ENCODE results near the gene ATF6B. TPM values are rescaled to one million over a fixed set of nuclear protein-coding genes. Genes with fewer than 3 reads are reported as not detected.

Gene ATF6B
- total and polyA plus RNA-seq, 2 experiments from 2014 or later = 33.3 to 54.1 TPM

DNA sequence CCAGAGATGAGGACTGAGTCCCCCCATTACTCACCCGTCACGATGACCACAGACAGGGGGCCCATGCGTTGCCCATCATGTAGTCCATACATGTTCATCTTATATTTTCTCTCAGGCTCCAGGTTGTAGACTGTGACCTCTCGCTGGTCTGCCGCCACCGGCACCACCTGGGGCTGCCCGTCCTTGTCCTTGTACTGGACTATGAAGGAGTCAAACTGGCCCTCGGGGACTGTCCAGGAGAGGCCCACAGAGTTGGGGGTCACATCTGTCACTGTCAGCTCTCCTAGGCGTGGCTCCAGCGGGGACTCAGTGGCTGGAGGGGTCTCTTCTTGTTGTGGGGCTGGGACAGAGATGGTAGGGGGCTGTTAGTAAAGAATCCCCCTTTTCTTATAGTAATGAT lies 54.4 kb downstream of the ATF6B start:
- Histone ChIP-seq H3K9ac (no peak overlapping the region), H3K4me3 (no peak overlapping the region), H3K27me3 (replicated peaks; ENCODE audit: insufficient read depth) (no peaks in the 10 kb centered on the region), H2AFZ (no peak overlapping the region), H3K9me3 (ENCODE audit: low read depth) (no peaks in the 10 kb centered on the region), H4K20me1 (ENCODE audit: insufficient read depth) (no peaks in the 10 kb centered on the region), H3K4me1 (ENCODE audit: insufficient read depth) (peaks cover 18% of the 10 kb centered on the region), H3K9me2 (ENCODE audit: insufficient read depth) (no peaks in the 10 kb centered on the region), H3F3A (ENCODE audit: insufficient read depth) (peaks cover 20% of the 10 kb centered on the region), H3K36me3 (ENCODE audit: low read depth) (no peaks in the 10 kb centered on the region), H3K79me2 (ENCODE audit: insufficient read depth) (no peaks in the 10 kb centered on the region), H3K27ac (no peak overlapping the region), H3K4me2 (ENCODE audit: unreplicated experiment) (no peak overlapping the region)
- in situ Hi-C loops (cut with MboI) = no loop called here
- TF ChIP-seq EZH2phosphoT487 (IDR thresholded peaks at IDR 0.05; ENCODE audit: insufficient read depth, low read depth) = no peak
- TF ChIP-seq EZH2 (IDR thresholded peaks at IDR 0.05; ENCODE audit: insufficient read depth, poor library complexity, severe bottlenecking) = no peak
- DNase-seq = no peak
- 94% methylated on average over 10 of the region's 10 CpGs for WGBS, 2 experiments (ENCODE audit: low coverage in 1 of 2, low lambda C conversion rate in 2 of 2, missing lambda C conversion rate in 2 of 2)

DNA sequence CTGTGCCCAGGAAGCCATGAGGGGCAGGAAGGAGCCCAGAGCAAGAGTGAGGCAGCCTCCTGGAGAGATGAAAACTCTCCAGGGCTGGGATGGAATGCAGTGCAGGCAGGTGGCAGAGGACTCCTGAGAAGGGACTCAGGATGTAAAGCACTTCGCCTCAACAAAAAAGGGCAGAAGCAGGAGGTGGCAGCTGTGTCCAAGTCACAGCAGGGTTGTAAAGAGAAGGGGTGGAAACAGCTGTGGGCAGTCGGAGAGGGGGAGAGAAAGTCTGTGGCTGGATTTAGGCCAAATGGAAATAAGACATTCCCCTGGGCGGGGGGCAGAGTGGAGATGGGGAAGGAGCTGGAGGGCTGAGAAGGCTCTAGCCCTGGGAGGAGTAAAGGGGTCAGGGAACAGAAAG lies 54.9 kb downstream of the ATF6B start:
- no peak overlapping the region for H3K4me3 ChIP-seq
- no peaks in the 10 kb centered on the region for H3K9me3 ChIP-seq (ENCODE audit: low read depth)
- TF ChIP-seq EZH2 (IDR thresholded peaks at IDR 0.05; ENCODE audit: insufficient read depth, poor library complexity, severe bottlenecking) (no peak), EZH2phosphoT487 (IDR thresholded peaks at IDR 0.05; ENCODE audit: insufficient read depth, low read depth) (no peak)
- H3K36me3 ChIP-seq (ENCODE audit: low read depth) = no peaks in the 10 kb centered on the region
- peaks cover 20% of the 10 kb centered on the region for H3F3A ChIP-seq (ENCODE audit: insufficient read depth)
- no peaks in the 10 kb centered on the region for H3K79me2 ChIP-seq (ENCODE audit: insufficient read depth)
- H3K27me3 ChIP-seq (replicated peaks; ENCODE audit: insufficient read depth) = no peaks in the 10 kb centered on the region
- in situ Hi-C loops (cut with MboI) = no loop called here
- H2AFZ ChIP-seq = no peak overlapping the region
- no peak overlapping the region for H3K27ac ChIP-seq
- DNase-seq = no peak
- no peaks in the 10 kb centered on the region for H3K9me2 ChIP-seq (ENCODE audit: insufficient read depth)
- H3K4me2 ChIP-seq (ENCODE audit: unreplicated experiment) = no peak overlapping the region
- 72 to 76% methylated on average over 3 of the region's 3 CpGs for WGBS, 2 experiments (ENCODE audit: low coverage in 1 of 2, low lambda C conversion rate in 2 of 2, missing lambda C conversion rate in 2 of 2)
- no peak overlapping the region for H3K9ac ChIP-seq
- H4K20me1 ChIP-seq (ENCODE audit: insufficient read depth) = no peaks in the 10 kb centered on the region
- peaks cover 18% of the 10 kb centered on the region for H3K4me1 ChIP-seq (ENCODE audit: insufficient read depth)

DNA sequence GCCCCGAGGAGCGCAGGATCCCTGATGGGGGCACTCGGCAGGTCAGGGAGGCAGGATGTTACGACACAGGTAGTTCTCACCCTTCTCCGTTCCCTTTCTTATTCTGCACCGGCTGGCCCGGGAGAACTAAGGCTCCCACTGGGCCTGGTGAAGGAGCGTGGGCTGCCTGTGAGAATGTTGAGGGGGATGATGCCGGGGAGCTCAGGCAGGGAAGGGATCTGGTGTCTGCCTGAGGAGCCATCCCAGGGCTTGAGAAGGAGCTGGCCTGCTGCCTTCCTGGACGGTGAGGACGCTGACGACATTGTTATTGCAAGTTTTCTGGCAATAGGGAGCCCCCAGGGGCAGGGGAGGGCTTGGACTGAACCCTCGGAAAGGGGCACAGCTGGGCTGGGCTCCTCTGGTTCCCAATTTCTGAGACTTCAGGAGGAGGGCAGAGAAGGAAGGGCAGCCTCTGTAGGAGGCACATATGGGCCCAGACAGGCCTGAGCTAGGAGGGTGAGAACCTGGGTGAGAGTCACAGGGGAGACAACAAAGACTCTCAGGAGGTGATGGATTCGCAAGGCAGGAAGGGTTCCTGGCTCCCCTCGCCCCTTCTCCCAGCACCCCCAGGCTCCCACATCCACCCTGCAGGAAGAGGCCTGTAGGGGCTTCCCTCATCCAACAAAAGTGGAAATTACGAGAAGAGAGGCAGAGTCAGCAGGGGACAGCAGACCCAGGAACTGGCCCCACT lies 57.1 kb downstream of the ATF6B start:
- Histone ChIP-seq H3K27me3 (replicated peaks; ENCODE audit: insufficient read depth) (no peaks in the 10 kb centered on the region), H3F3A (ENCODE audit: insufficient read depth) (peaks cover 8% of the 10 kb centered on the region), H4K20me1 (ENCODE audit: insufficient read depth) (no peaks in the 10 kb centered on the region), H3K36me3 (ENCODE audit: low read depth) (no peaks in the 10 kb centered on the region), H3K4me2 (ENCODE audit: unreplicated experiment) (no peak overlapping the region), H3K9me2 (ENCODE audit: insufficient read depth) (no peaks in the 10 kb centered on the region), H3K9me3 (ENCODE audit: low read depth) (no peaks in the 10 kb centered on the region), H3K79me2 (ENCODE audit: insufficient read depth) (no peaks in the 10 kb centered on the region), H3K9ac (no peak overlapping the region), H3K4me1 (ENCODE audit: insufficient read depth) (peaks cover 8% of the 10 kb centered on the region), H2AFZ (no peak overlapping the region), H3K4me3 (no peak overlapping the region), H3K27ac (no peak overlapping the region)
- no peak for DNase-seq
- WGBS, 2 experiments (ENCODE audit: low coverage in 1 of 2, low lambda C conversion rate in 2 of 2, missing lambda C conversion rate in 2 of 2) = 59% methylated on average over 15 to 16 of the region's 16 CpGs
- in situ Hi-C loops (cut with MboI) = no loop called here
- no peak for TF ChIP-seq EZH2phosphoT487 (IDR thresholded peaks at IDR 0.05; ENCODE audit: insufficient read depth, low read depth)
- TF ChIP-seq EZH2 (IDR thresholded peaks at IDR 0.05; ENCODE audit: insufficient read depth, poor library complexity, severe bottlenecking) = no peak

DNA sequence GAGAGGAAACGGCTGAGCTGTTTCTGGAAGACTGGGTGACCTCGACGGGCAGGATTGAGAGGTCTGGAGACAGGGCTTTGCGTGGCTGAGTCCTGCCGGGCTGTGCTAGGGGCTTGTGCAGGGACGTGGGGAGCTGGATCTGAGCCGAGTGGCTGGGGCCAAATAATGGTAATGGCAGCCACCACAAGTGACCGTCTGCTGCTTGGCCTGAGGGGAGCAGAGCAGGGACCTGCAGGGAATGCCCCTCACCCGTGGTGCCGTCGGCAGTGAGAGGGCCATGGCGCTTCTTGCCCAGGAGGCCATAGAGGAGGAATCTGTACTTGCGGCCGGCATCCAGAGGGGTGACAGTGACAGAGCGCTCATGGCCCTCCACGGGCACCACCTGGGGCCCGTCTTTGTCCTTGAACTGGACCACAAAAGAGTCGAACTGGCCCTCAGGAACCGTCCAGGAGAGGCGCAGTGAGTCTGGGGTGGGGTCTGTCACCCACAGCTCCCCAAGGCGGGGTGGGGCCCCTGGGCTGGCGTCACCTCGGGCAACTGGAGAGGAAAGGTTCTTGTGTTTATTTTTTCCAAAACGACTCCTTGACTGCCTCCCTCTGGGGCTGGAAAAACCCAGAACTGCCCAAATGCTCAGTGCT lies 58.0 kb downstream of the ATF6B start:
- Histone ChIP-seq H3K27me3 (replicated peaks; ENCODE audit: insufficient read depth) (no peaks in the 10 kb centered on the region), H3K27ac (no peak overlapping the region), H3K4me2 (ENCODE audit: unreplicated experiment) (no peak overlapping the region), H3K4me1 (ENCODE audit: insufficient read depth) (no peaks in the 10 kb centered on the region), H3K4me3 (no peak overlapping the region), H3K9ac (no peak overlapping the region), H3K36me3 (ENCODE audit: low read depth) (no peaks in the 10 kb centered on the region), H4K20me1 (ENCODE audit: insufficient read depth) (no peaks in the 10 kb centered on the region), H3K9me2 (ENCODE audit: insufficient read depth) (no peaks in the 10 kb centered on the region), H3K79me2 (ENCODE audit: insufficient read depth) (no peaks in the 10 kb centered on the region), H3F3A (ENCODE audit: insufficient read depth) (no peaks in the 10 kb centered on the region), H2AFZ (no peak overlapping the region), H3K9me3 (ENCODE audit: low read depth) (no peaks in the 10 kb centered on the region)
- in situ Hi-C loops (cut with MboI) = no loop called here
- WGBS, 2 experiments (ENCODE audit: low coverage in 1 of 2, low lambda C conversion rate in 2 of 2, missing lambda C conversion rate in 2 of 2) = 82 to 84% methylated on average over 22 to 24 of the region's 24 CpGs
- TF ChIP-seq EZH2phosphoT487 (IDR thresholded peaks at IDR 0.05; ENCODE audit: insufficient read depth, low read depth) (no peak), EZH2 (IDR thresholded peaks at IDR 0.05; ENCODE audit: insufficient read depth, poor library complexity, severe bottlenecking) (no peak)
- DNase-seq = no peak

All from GM23248 (cell line).